RWPE1 (cell line): ENCODE measurements around the gene CCND1.

Experiments used
- CTCF ChIA-PET: fragments of 350-600 bp; sonication (Branson Sonifier 250); formaldehyde crosslinking; extraction: SDS; loops from one replicate; lab custom pipeline; 2021; lab: Yijun Ruan, JAX
- POLR2A ChIA-PET: fragments of 400-600 bp; formaldehyde crosslinking; extraction: SDS; loops from one replicate; lab custom pipeline; 2020; ENCODE audit warnings: antibody characterized with exemption; ENCODE audit not compliant: low non-redundant PET; lab: Yijun Ruan, JAX
- DNase-seq: peaks from one replicate; pipeline ENCODE4 v3.0.0; 2012; ENCODE audit warnings: low spot score
- H3K27ac ChIP-seq: fragments of 450-650 bp; 2 replicates; pipeline ENCODE4 v1.5.1; 2017
- TF ChIP-seq, protein P1 (sequence below): fragments of 450-650 bp; conservative IDR thresholded peaks from 2 replicates; pipeline ENCODE4 v1.5.1; 2017; ENCODE audit warnings: low read depth, mild to moderate bottlenecking

Gene CCND1

DNA sequence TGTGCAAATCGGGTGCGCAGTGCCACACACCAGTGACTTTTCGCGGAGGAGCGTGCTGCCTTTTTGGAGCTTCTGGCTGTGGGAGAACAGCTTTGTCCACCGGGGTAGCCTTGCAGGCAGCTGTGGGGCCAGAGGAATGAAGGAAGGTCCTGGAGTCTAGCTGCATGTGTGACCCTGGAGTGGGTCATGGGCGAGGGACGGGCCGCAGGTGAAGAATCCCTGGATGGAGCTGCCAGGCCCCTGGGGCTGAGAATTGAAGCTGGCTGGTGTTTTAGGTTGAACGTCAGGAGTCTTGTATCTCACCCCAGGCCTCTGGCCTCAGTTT is 8.6 kb downstream of the CCND1 start:
- POLR2A ChIA-PET: no interaction called here
- TF ChIP-seq, protein P1, sequence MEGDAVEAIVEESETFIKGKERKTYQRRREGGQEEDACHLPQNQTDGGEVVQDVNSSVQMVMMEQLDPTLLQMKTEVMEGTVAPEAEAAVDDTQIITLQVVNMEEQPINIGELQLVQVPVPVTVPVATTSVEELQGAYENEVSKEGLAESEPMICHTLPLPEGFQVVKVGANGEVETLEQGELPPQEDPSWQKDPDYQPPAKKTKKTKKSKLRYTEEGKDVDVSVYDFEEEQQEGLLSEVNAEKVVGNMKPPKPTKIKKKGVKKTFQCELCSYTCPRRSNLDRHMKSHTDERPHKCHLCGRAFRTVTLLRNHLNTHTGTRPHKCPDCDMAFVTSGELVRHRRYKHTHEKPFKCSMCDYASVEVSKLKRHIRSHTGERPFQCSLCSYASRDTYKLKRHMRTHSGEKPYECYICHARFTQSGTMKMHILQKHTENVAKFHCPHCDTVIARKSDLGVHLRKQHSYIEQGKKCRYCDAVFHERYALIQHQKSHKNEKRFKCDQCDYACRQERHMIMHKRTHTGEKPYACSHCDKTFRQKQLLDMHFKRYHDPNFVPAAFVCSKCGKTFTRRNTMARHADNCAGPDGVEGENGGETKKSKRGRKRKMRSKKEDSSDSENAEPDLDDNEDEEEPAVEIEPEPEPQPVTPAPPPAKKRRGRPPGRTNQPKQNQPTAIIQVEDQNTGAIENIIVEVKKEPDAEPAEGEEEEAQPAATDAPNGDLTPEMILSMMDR: no peak
- H3K27ac ChIP-seq: peak overlapping the region; percentile 87
- CTCF ChIA-PET: interaction anchor here (1.3 kb wide), 1 partner anchor 548 kb away, joined by 5 read pairs; no protein-coding TSS in a partner anchor
- DNase-seq: no peak

DNA sequence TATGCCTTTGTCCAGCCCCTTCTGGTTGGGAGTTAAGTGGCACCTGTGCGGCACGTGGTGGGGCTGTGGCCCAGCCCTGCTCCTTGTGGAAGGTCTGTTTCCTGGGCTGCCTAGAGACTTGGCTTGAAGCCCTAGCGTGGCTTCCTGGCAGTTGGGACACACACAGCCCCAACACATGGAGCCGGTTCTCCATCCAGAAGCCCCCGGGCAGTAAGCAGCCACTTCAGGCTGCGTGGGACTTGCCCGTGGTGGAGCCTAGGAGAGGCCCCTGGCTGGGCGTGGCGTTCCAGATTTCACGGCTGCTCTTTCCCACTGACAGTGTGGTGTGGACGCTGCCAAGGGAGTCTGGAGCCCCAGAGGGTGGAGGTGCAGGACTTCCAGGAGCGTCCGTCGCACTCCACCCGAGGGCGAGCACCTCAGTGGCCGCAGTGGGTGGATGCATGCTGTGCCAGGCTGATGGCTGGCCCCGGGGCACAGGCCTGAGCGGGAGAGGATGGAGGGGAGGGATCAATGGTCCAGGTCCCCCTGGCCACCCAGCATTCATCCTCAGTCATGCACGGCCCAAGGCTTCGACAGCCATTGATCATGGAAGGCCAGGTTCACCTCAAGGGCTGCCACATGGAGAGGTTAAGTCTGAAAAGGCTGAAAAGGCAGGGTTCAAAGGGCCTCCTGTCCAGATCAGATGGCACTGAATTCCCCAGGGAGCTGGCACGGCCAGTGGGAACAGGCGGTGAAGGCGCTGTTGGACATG is 9.3 kb downstream of the CCND1 start:
- no peak for DNase-seq
- TF ChIP-seq, protein P1: no peak
- ChIA-PET CTCF (interaction anchor here (1.3 kb wide), 1 partner anchor 549 kb away, joined by 5 read pairs; no protein-coding TSS in a partner anchor), POLR2A (no interaction called here)
- peak overlapping the region; percentile 87 for H3K27ac ChIP-seq

DNA sequence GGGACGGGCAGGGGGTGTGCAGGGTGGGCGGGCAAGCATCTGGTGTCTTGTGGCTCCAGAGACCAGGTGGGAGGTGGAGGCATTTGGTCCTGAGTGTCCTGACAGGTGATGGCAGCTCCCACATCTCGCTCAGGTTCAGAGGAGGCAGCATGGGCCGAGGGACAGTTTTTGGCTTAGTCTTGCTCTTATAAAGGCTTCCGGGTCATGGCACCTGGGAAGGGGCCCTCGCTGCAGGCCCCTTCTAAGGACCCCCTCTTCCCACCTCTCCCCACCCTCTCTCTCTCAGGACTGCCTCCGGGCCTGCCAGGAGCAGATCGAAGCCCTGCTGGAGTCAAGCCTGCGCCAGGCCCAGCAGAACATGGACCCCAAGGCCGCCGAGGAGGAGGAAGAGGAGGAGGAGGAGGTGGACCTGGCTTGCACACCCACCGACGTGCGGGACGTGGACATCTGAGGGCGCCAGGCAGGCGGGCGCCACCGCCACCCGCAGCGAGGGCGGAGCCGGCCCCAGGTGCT is 9.9 kb downstream of the CCND1 start:
- TF ChIP-seq, protein P1: no peak
- POLR2A ChIA-PET: no interaction called here
- DNase-seq: no peak
- CTCF ChIA-PET: interaction anchor here (0.7 kb wide), 1 partner anchor 21 kb away, joined by 3 read pairs; no protein-coding TSS in a partner anchor
- H3K27ac ChIP-seq: peak overlapping the region; percentile 87

DNA sequence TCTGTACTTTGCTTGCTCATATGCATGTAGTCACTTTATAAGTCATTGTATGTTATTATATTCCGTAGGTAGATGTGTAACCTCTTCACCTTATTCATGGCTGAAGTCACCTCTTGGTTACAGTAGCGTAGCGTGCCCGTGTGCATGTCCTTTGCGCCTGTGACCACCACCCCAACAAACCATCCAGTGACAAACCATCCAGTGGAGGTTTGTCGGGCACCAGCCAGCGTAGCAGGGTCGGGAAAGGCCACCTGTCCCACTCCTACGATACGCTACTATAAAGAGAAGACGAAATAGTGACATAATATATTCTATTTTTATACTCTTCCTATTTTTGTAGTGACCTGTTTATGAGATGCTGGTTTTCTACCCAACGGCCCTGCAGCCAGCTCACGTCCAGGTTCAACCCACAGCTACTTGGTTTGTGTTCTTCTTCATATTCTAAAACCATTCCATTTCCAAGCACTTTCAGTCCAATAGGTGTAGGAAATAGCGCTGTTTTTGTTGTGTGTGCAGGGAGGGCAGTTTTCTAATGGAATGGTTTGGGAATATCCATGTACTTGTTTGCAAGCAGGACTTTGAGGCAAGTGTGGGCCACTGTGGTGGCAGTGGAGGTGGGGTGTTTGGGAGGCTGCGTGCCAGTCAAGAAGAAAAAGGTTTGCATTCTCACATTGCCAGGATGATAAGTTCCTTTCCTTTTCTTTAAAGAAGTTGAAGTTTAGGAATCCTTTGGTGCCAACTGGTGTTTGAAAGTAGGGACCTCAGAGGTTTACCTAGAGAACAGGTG is 11.1 kb downstream of the CCND1 start:
- POLR2A ChIA-PET: no interaction called here
- no peak for DNase-seq
- TF ChIP-seq, protein P1: no peak
- CTCF ChIA-PET: no interaction called here
- H3K27ac ChIP-seq: no peak overlapping the region

DNA sequence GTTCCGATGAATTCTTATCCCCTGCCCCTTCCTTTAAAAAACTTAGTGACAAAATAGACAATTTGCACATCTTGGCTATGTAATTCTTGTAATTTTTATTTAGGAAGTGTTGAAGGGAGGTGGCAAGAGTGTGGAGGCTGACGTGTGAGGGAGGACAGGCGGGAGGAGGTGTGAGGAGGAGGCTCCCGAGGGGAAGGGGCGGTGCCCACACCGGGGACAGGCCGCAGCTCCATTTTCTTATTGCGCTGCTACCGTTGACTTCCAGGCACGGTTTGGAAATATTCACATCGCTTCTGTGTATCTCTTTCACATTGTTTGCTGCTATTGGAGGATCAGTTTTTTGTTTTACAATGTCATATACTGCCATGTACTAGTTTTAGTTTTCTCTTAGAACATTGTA is 12.0 kb downstream of the CCND1 start:
- no peak overlapping the region for H3K27ac ChIP-seq
- no peak for DNase-seq
- ChIA-PET CTCF (no interaction called here), POLR2A (no interaction called here)
- TF ChIP-seq, protein P1: no peak

DNA sequence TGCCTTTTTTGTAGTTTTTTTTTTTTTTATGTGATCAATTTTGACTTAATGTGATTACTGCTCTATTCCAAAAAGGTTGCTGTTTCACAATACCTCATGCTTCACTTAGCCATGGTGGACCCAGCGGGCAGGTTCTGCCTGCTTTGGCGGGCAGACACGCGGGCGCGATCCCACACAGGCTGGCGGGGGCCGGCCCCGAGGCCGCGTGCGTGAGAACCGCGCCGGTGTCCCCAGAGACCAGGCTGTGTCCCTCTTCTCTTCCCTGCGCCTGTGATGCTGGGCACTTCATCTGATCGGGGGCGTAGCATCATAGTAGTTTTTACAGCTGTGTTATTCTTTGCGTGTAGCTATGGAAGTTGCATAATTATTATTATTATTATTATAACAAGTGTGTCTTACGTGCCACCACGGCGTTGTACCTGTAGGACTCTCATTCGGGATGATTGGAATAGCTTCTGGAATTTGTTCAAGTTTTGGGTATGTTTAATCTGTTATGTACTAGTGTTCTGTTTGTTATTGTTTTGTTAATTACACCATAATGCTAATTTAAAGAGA is 12.5 kb downstream of the CCND1 start:
- TF ChIP-seq, protein P1: no peak
- DNase-seq: no peak
- no peak overlapping the region for H3K27ac ChIP-seq
- CTCF ChIA-PET: no interaction called here
- POLR2A ChIA-PET: no interaction called here
